ENCODE data around the gene HNRNPC.

GRCh38 chr14:21317398-21317797 is 48.2 kb upstream of the HNRNPC start:
- no peak for TF ChIP-seq CTCF (conservative IDR thresholded peaks at IDR 0.05; ENCODE audit: low read length)
- no peak for TF ChIP-seq EZH2phosphoT487 (IDR thresholded peaks at IDR 0.05; ENCODE audit: borderline replicate concordance, low read depth, low read length)

All from OCI-LY7 (cell line).